B cell (primary cell): ENCODE results near the gene CHAT. TPM values are rescaled to one million over a fixed set of nuclear protein-coding genes. Genes with fewer than 3 reads are reported as not detected.

Experiments used
- ATAC-seq: fragments of 200-7000 bp; cut with Tn5 transposase; one replicate; pipeline ENCODE4 v1.10.0; 2021; ENCODE audit warnings: low read depth, mild to moderate bottlenecking, moderate number of reproducible peaks, moderate library complexity
- CTCF ChIA-PET: fragments of 350-600 bp; sonication (Branson Sonifier 250); formaldehyde crosslinking; loops from one replicate; lab custom pipeline; 2021; ENCODE audit warnings: antibody characterized with exemption, inconsistent platforms; lab: Charles Lee
- POLR2A ChIA-PET: fragments of 350-600 bp; sonication (Branson Sonifier 250); formaldehyde crosslinking; loops from one replicate; lab custom pipeline; 2021; ENCODE audit warnings: antibody characterized with exemption; lab: Charles Lee
- DNase-seq: peaks from one replicate; pipeline ENCODE4 v3.0.0; 2013
- H2AFZ ChIP-seq: 2 replicates; pipeline ENCODE4 v1.6.1; 2012; ENCODE audit warnings: mild to moderate bottlenecking, low read depth, low read length; ENCODE audit not compliant: insufficient read depth, poor library complexity, severe bottlenecking
- H3K27ac ChIP-seq, 2 donors: 1 replicate in 1 of 2; 2 replicates in 1 of 2; pipeline ENCODE4 v1.5.1; 2012 to 2013; ENCODE audit warnings: low read length in 2 of 2, mild to moderate bottlenecking in 2 of 2, moderate library complexity in 1 of 2
- H3K27me3 ChIP-seq, 4 experiments: fragments of 200-600 bp in 1 of 4; sonication (generic) in 1 of 4; replicated peaks in 1 of 4; 1 replicate in 2 of 4; 2 replicates in 2 of 4; pipeline versions ENCODE4 v1.6.1 to v1.7.0; 2013 to 2016; ENCODE audit warnings: low read length in 3 of 4, mild to moderate bottlenecking in 2 of 4, mixed read lengths in 1 of 4, moderate library complexity in 1 of 4; ENCODE audit not compliant: insufficient read depth in 4 of 4, control insufficient read depth in 3 of 4; ENCODE audit errors: control extremely low read depth in 1 of 4
- H3K36me3 ChIP-seq, 2 experiments: replicated peaks in 1 of 2; 1 replicate in 1 of 2; 2 replicates in 1 of 2; pipeline versions ENCODE4 v1.6.1 to v1.7.1; 2013; ENCODE audit warnings: low read length in 1 of 2; ENCODE audit not compliant: insufficient read depth in 2 of 2, control insufficient read depth in 1 of 2; ENCODE audit errors: control extremely low read depth in 1 of 2, extremely low read depth in 1 of 2
- H3K4me1 ChIP-seq, 2 donors: fragments of 200-600 bp in 1 of 2; sonication (generic) in 1 of 2; 1 replicate in 1 of 2; 2 replicates in 1 of 2; pipeline versions ENCODE4 v1.5.1 to v1.6.1; 2013 to 2017; ENCODE audit warnings: low read length in 2 of 2; ENCODE audit not compliant: control insufficient read depth in 2 of 2, insufficient read depth in 2 of 2
- H3K4me2 ChIP-seq: replicated peaks from 2 replicates; pipeline ENCODE3; 2012; ENCODE audit warnings: mild to moderate bottlenecking, low read depth, low read length; ENCODE audit not compliant: poor library complexity, severe bottlenecking
- H3K4me3 ChIP-seq, 5 experiments: fragments of 200-600 bp in 1 of 5; sonication (generic) in 1 of 5; 1 replicate in 3 of 5; 2 replicates in 2 of 5; pipeline versions ENCODE4 v1.5.1 to v1.7.0; 2011 to 2016; ENCODE audit warnings: low read length in 4 of 5, mild to moderate bottlenecking in 4 of 5, low read depth in 2 of 5, control low read depth in 1 of 5, moderate library complexity in 1 of 5; ENCODE audit not compliant: insufficient read depth in 1 of 5; ENCODE audit errors: control extremely low read depth in 1 of 5, extremely low read depth in 1 of 5
- H3K79me2 ChIP-seq: fragments of 200-600 bp; sonication (generic); one replicate; pipeline ENCODE4 v1.6.0; 2016; ENCODE audit warnings: low read length; ENCODE audit not compliant: control insufficient read depth, insufficient read depth
- H3K9ac ChIP-seq: fragments of 200-600 bp; sonication (generic); 2 replicates; pipeline ENCODE4 v1.6.1; 2017; ENCODE audit warnings: mild to moderate bottlenecking, low read length, moderate library complexity
- H3K9me3 ChIP-seq, 3 donors: one replicate each; pipeline versions ENCODE4 v1.6.1 to v1.7.1; 2013; ENCODE audit warnings: low read length in 2 of 3; ENCODE audit not compliant: control insufficient read depth in 2 of 3, insufficient read depth in 1 of 3; ENCODE audit errors: control extremely low read depth in 1 of 3
- H4K20me1 ChIP-seq: 2 replicates; pipeline ENCODE4 v1.6.0; 2012; ENCODE audit warnings: mild to moderate bottlenecking, low read length; ENCODE audit not compliant: insufficient read depth, control insufficient read depth, poor library complexity, severe bottlenecking
- H3K27ac Mint-ChIP-seq: one replicate; pipeline ENCODE4 v1.8.0; 2021; ENCODE audit warnings: mixed read lengths
- H3K27me3 Mint-ChIP-seq: one replicate; pipeline ENCODE4 v1.8.0; 2021; ENCODE audit warnings: mixed read lengths
- H3K4me1 Mint-ChIP-seq: one replicate; pipeline ENCODE4 v1.8.0; 2021; ENCODE audit warnings: mixed read lengths
- H3K4me3 Mint-ChIP-seq: one replicate; pipeline ENCODE4 v1.8.0; 2021; ENCODE audit warnings: mixed read lengths
- H3K9me3 Mint-ChIP-seq: one replicate; pipeline ENCODE4 v1.8.0; 2022; ENCODE audit warnings: mixed read lengths; ENCODE audit not compliant: insufficient read depth
- EZH2 ChIP-seq: IDR thresholded peaks from 2 replicates; pipeline ENCODE4 v1.6.1; 2012; ENCODE audit warnings: borderline replicate concordance, low read depth, mild to moderate bottlenecking, moderate library complexity, low read length; ENCODE audit not compliant: insufficient read depth, poor library complexity, severe bottlenecking
- WGBS: methylation state at CpG from one replicate; pipeline ENCODE4 v1.1.5; 2013; ENCODE audit warnings: missing lambda C conversion rate; ENCODE audit not compliant: insufficient coverage; 5-methylcytosine and 5-hydroxymethylcytosine counted together
- intact Hi-C: fragments of 100-400 bp; cut with micrococcal nuclease; formaldehyde crosslinking; loops from one replicate; pipeline ENCODE4 v1.10.0; 2022
- polyA plus RNA-seq: library from polyadenylated mRNA; depleted of rRNA; stranded (reverse); fragments of >200 nt; gene quantifications from 2 replicates; pipeline ENCODE4 v1.2.3, GENCODE V29; 2012
- total RNA-seq, 2 donors: library from RNA; stranded (reverse); fragments of 120-200 nt in 1 of 2; gene quantifications; 1 replicate in 1 of 2; 2 replicates in 1 of 2; pipeline versions ENCODE4 v1.2.3 to v1.2.4, GENCODE V29; 2013 to 2022
- TF ChIP-seq, protein P1 (sequence below): fragments of 200-600 bp; IDR thresholded peaks from one replicate; pipeline ENCODE4 v1.8.0; 2022; ENCODE audit warnings: antibody characterized with exemption, mild to moderate bottlenecking

CHAT gene
- total and polyA plus RNA-seq, 2 donors (not counting 1 experiment from before 2014, with no cell fraction given): not detected

DNA sequence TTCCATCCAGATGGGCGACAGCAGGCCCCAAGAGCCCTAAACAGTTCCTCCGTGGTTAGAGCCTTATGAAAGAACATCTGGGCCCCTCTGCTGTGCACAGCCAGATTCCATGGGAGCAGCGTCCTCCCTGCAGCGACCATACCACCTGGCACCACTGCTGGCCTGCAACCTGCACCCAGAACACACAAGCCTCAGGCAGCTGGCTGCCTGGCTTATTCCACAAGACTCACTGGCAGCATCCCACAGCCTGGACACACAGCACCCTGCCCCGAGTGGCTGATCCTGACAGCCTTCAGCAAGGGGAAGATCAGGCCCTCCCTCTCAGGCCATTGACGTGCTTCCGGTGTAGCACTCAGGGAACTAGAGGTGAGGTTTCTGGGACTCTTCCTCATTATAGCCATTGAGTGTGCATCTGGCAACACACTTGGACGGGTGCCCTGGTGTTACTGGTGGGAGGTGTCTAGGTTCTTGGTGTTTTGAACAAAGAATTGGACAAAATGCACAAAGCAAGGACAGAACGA is 41.2 kb upstream of the CHAT start:
- ATAC-seq (no peak), DNase-seq (no peak)
- Histone ChIP-seq H3K27me3 (peaks cover 0 to 4% (median 1%) of the 10 kb centered on the region in 4 experiments), H4K20me1 (no peaks in the 10 kb centered on the region), H3K9me3 (peaks cover 0 to 3% (median 0%) of the 10 kb centered on the region in 3 donors), H2AFZ (no peak overlapping the region), H3K9ac (no peak overlapping the region), H3K79me2 (no peaks in the 10 kb centered on the region), H3K4me2 (no peak overlapping the region), H3K27ac (no peak overlapping the region), H3K4me1 (peaks cover 0 to 8% of the 10 kb centered on the region in 2 donors), H3K36me3 (no peaks in the 10 kb centered on the region), H3K4me3 (no peak overlapping the region)
- Mint-ChIP-seq H3K4me3 (no peak overlapping the region), H3K27me3 (peaks cover 27% of the 10 kb centered on the region), H3K27ac (no peak overlapping the region), H3K4me1 (peaks cover 14% of the 10 kb centered on the region), H3K9me3 (no peaks in the 10 kb centered on the region)
- TF ChIP-seq EZH2: no peak
- TF ChIP-seq, protein P1, sequence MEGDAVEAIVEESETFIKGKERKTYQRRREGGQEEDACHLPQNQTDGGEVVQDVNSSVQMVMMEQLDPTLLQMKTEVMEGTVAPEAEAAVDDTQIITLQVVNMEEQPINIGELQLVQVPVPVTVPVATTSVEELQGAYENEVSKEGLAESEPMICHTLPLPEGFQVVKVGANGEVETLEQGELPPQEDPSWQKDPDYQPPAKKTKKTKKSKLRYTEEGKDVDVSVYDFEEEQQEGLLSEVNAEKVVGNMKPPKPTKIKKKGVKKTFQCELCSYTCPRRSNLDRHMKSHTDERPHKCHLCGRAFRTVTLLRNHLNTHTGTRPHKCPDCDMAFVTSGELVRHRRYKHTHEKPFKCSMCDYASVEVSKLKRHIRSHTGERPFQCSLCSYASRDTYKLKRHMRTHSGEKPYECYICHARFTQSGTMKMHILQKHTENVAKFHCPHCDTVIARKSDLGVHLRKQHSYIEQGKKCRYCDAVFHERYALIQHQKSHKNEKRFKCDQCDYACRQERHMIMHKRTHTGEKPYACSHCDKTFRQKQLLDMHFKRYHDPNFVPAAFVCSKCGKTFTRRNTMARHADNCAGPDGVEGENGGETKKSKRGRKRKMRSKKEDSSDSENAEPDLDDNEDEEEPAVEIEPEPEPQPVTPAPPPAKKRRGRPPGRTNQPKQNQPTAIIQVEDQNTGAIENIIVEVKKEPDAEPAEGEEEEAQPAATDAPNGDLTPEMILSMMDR: no peak
- ChIA-PET POLR2A (no interaction called here), CTCF (no interaction called here)
- intact Hi-C loops: no loop called here
- 84% methylated on average over 8 of the region's 9 CpGs for WGBS

DNA sequence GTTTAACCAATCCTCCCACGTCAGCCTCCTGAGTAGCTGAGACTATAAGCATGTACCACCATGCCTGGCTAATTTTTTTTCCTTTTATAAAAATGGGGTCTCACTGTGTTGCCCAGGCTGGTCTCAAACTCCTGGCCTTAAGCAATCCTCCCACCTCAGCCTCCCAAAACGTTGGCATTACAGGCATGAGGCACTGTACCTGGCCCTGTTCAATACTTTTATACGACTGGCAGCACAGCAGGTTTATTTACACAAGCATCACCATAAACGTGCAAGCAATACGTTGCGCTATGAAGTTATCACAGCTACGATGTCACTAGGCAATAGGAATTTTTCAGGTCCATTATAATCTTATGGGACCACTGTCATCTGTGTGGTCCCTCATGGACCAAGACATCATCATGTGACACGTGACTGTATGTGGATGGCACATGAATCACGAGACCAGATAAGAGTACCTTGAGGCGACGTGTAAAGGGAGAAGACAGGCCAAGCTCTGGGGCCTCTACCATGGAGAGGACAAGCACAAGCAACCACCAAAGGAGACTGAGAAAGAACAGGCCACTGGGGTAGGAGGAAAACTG is 38.3 kb upstream of the CHAT start:
- Mint-ChIP-seq H3K27ac (no peak overlapping the region), H3K4me3 (no peak overlapping the region), H3K4me1 (no peaks in the 10 kb centered on the region), H3K27me3 (peaks cover 20% of the 10 kb centered on the region), H3K9me3 (no peaks in the 10 kb centered on the region)
- no peak overlapping the region for H3K9ac ChIP-seq
- H3K4me2 ChIP-seq: no peak overlapping the region
- H3K27ac ChIP-seq: no peak overlapping the region
- H2AFZ ChIP-seq: no peak overlapping the region
- ATAC-seq: no peak
- no peaks in the 10 kb centered on the region for H3K9me3 ChIP-seq
- no peak for DNase-seq
- H3K79me2 ChIP-seq: no peaks in the 10 kb centered on the region
- ChIA-PET CTCF (no interaction called here), POLR2A (no interaction called here)
- intact Hi-C loops: no loop called here
- peaks cover 0 to 2% (median under 1%) of the 10 kb centered on the region in 4 experiments for H3K27me3 ChIP-seq
- H3K36me3 ChIP-seq: no peaks in the 10 kb centered on the region
- WGBS: 91% methylated on average over 11 of the region's 11 CpGs
- no peaks in the 10 kb centered on the region for H4K20me1 ChIP-seq
- no peaks in the 10 kb centered on the region for H3K4me1 ChIP-seq
- H3K4me3 ChIP-seq: no peak overlapping the region
- no peak for TF ChIP-seq EZH2
- TF ChIP-seq, protein P1: no peak
